SK-N-SH (cell line): ENCODE results near the gene PAOX. TPM values are rescaled to one million over a fixed set of nuclear protein-coding genes. Genes with fewer than 3 reads are reported as not detected.

ENCODE experiments used
- CTCF ChIA-PET: fragments of 300-600, 350-600 bp; formaldehyde crosslinking; extraction: SDS; loops from one replicate; lab custom pipeline; 2021; lab: Yijun Ruan, JAX
- POLR2A ChIA-PET: fragments of 350-600 bp; sonication (Branson Sonifier 250); formaldehyde crosslinking; extraction: SDS; loops from one replicate; lab custom pipeline; 2020; ENCODE audit warnings: antibody characterized with exemption, inconsistent platforms; lab: Yijun Ruan, JAX
- DNase-seq: peaks from one replicate; pipeline ENCODE4 v3.0.0; 2012
- H2AFZ ChIP-seq: fragments of 200-600 bp; sonication (generic); 2 replicates; pipeline ENCODE4 v1.8.1; 2016; ENCODE audit warnings: antibody characterized with exemption, mild to moderate bottlenecking, low read depth
- H3F3A ChIP-seq: fragments of 200-600 bp; sonication (generic); replicated peaks from 2 replicates; pipeline ENCODE3; 2016; ENCODE audit warnings: antibody characterized with exemption, mild to moderate bottlenecking; ENCODE audit not compliant: insufficient read depth
- H3K27ac ChIP-seq, 2 experiments: fragments of 200-500 bp in 1 of 2; fragments of 200-600 bp in 1 of 2; sonication (Bioruptor generic) in 1 of 2; sonication (generic), shearing (Covaris generic) in 1 of 2; 2 replicates each; pipeline versions ENCODE4 v1.5.1 to v1.6.1; 2014 to 2016; ENCODE audit warnings: low read depth in 2 of 2, inconsistent platforms in 1 of 2, low read length in 1 of 2, mild to moderate bottlenecking in 1 of 2, mixed read lengths in 1 of 2
- H3K27me3 ChIP-seq: fragments of 200-600 bp; sonication (generic), shearing (Covaris generic); 2 replicates; pipeline ENCODE4 v1.6.1; 2016; ENCODE audit warnings: mixed run types; ENCODE audit not compliant: insufficient read depth
- H3K36me3 ChIP-seq, 2 experiments: fragments of 200-500 bp in 1 of 2; fragments of 200-600 bp in 1 of 2; sonication (Bioruptor generic) in 1 of 2; sonication (generic) in 1 of 2; replicated peaks in 1 of 2; 2 replicates each; pipeline versions ENCODE3 to v1.5.1; 2014 to 2016; ENCODE audit warnings: low read length in 1 of 2, mild to moderate bottlenecking in 1 of 2; ENCODE audit not compliant: insufficient read depth in 2 of 2, control insufficient read depth in 1 of 2
- H3K4me1 ChIP-seq, 2 experiments: fragments of 200-500 bp in 1 of 2; fragments of 200-600 bp in 1 of 2; sonication (Bioruptor generic) in 1 of 2; sonication (generic), shearing (Covaris generic) in 1 of 2; 2 replicates each; pipeline versions ENCODE4 v1.5.1 to v1.6.1; 2014 to 2016; ENCODE audit warnings: low read depth in 1 of 2, low read length in 1 of 2, mixed run types in 1 of 2; ENCODE audit not compliant: insufficient read depth in 2 of 2, control insufficient read depth in 1 of 2
- H3K4me2 ChIP-seq: fragments of 200-600 bp; sonication (generic), shearing (Covaris generic); 2 replicates; pipeline ENCODE4 v1.6.1; 2017; ENCODE audit warnings: mixed run types
- H3K4me3 ChIP-seq, 2 experiments: fragments of 200-500 bp in 1 of 2; fragments of 200-600 bp in 1 of 2; sonication (Bioruptor generic) in 1 of 2; sonication (generic), shearing (Covaris generic) in 1 of 2; 2 replicates each; pipeline versions ENCODE4 v1.5.1 to v1.8.1; 2014 to 2016; ENCODE audit warnings: low read depth in 2 of 2, inconsistent platforms in 1 of 2, low read length in 1 of 2, mild to moderate bottlenecking in 1 of 2, mixed read lengths in 1 of 2, moderate library complexity in 1 of 2
- H3K79me2 ChIP-seq: fragments of 200-600 bp; sonication (generic); 2 replicates; pipeline ENCODE4 v1.8.1; 2017; ENCODE audit warnings: mild to moderate bottlenecking; ENCODE audit not compliant: insufficient read depth
- H3K9ac ChIP-seq: fragments of 200-600 bp; sonication (generic); 2 replicates; pipeline ENCODE4 v1.6.1; 2017; ENCODE audit warnings: mixed run types
- H3K9me2 ChIP-seq: fragments of 200-600 bp; sonication (generic); 2 replicates; pipeline ENCODE4 v1.6.1; 2017; ENCODE audit warnings: mixed run types
- H3K9me3 ChIP-seq: fragments of 200-600 bp; sonication (generic); 2 replicates; pipeline ENCODE4 v1.6.1; 2017; ENCODE audit warnings: mixed run types, mild to moderate bottlenecking, moderate library complexity
- H4K20me1 ChIP-seq: fragments of 200-600 bp; sonication (generic); 2 replicates; pipeline ENCODE4 v1.6.1; 2017; ENCODE audit warnings: mild to moderate bottlenecking, mixed run types; ENCODE audit not compliant: insufficient read depth
- EZH2phosphoT487 ChIP-seq: fragments of 200-600 bp; sonication (generic); IDR thresholded peaks from 2 replicates; pipeline ENCODE4 v1.6.1; 2017; ENCODE audit warnings: low read depth, mixed run types, mild to moderate bottlenecking, antibody characterized with exemption, moderate library complexity, borderline replicate concordance
- GATA2 ChIP-seq: sonication (generic); formaldehyde crosslinking; IDR thresholded peaks from 2 replicates; pipeline ENCODE4 v1.5.0; 2020; ENCODE audit warnings: mild to moderate bottlenecking, missing genetic modification reagents
- JUND ChIP-seq: IDR thresholded peaks from 2 replicates; pipeline ENCODE4 v1.4.0; 2012
- MAX ChIP-seq: IDR thresholded peaks from 2 replicates; pipeline ENCODE4 v1.4.0; 2012; ENCODE audit warnings: low read depth
- MXI1 ChIP-seq: IDR thresholded peaks from 2 replicates; pipeline ENCODE4 v1.6.1; 2012; ENCODE audit warnings: mild to moderate bottlenecking, low read depth, low read length, improper control_type of control experiment
- PBX3 ChIP-seq: IDR thresholded peaks from 2 replicates; pipeline ENCODE4; 2012
- RCOR1 ChIP-seq: fragments of 150-350 bp; IDR thresholded peaks from 2 replicates; pipeline ENCODE4 v1.6.1; 2017; ENCODE audit warnings: antibody characterized with exemption, low read length
- REST ChIP-seq: IDR thresholded peaks from 2 replicates; pipeline ENCODE4 v1.6.1; 2012; ENCODE audit warnings: mild to moderate bottlenecking, low read depth, low read length, moderate library complexity
- RFX5 ChIP-seq: IDR thresholded peaks from 2 replicates; pipeline ENCODE4 v1.6.1; 2012; ENCODE audit warnings: mild to moderate bottlenecking, improper control_type of control experiment, low read length
- TAF1 ChIP-seq: IDR thresholded peaks from 2 replicates; pipeline ENCODE4 v1.6.1; 2012; ENCODE audit warnings: low read depth, mild to moderate bottlenecking, low read length, moderate library complexity, borderline replicate concordance
- TCF12 ChIP-seq: IDR thresholded peaks from 2 replicates; pipeline ENCODE4 v1.4.0; 2012
- TEAD4 ChIP-seq: IDR thresholded peaks from 2 replicates; pipeline ENCODE4 v1.4.0; 2012; ENCODE audit warnings: mild to moderate bottlenecking, borderline replicate concordance; ENCODE audit not compliant: insufficient read depth
- ZBTB33 ChIP-seq: IDR thresholded peaks from 2 replicates; pipeline ENCODE4 v1.4.0; 2012; ENCODE audit warnings: low read depth, borderline replicate concordance
- WGBS: methylation state at CpG from one replicate; pipeline ENCODE4 v1.1.6; 2017; ENCODE audit warnings: low lambda C conversion rate; 5-methylcytosine and 5-hydroxymethylcytosine counted together
- polyA plus RNA-seq, 3 experiments: library from polyadenylated mRNA; depleted of rRNA; stranded (reverse); fragments of >200 nt; gene quantifications; 2 replicates each; pipeline ENCODE4 v1.2.3, GENCODE V29; 2012

Gene PAOX
- polyA plus RNA-seq, 1 of the 3 experiments (the other 2 are of a cell fraction), result 6.2 TPM

- CTCF ChIA-PET, result interaction anchor here (3.3 kb wide), 1 partner anchor 15 kb away, joined by 21 read pairs; no protein-coding TSS in a partner anchor
- no peak overlapping the region for H2AFZ ChIP-seq
Measured at GRCh38 chr10:133344236-133344635, 34.8 kb upstream of the PAOX start.

More at GRCh38 chr10:133344236-133344635, 34.8 kb upstream of the PAOX start:
- H3F3A ChIP-seq, result no peaks in the 10 kb centered on the region
- no peak overlapping the region for H3K27ac ChIP-seq
- no peaks in the 10 kb centered on the region for H3K9me3 ChIP-seq
- H3K9me2 ChIP-seq, result no peaks in the 10 kb centered on the region
- no peak for DNase-seq
- H4K20me1 ChIP-seq, result no peaks in the 10 kb centered on the region
- peaks cover 55% of the 10 kb centered on the region; the same call in 1 of the 2 replicates for H3K27me3 ChIP-seq
- H3K79me2 ChIP-seq, result no peaks in the 10 kb centered on the region
- POLR2A ChIA-PET, result no interaction called here
- H3K4me3 ChIP-seq, result no peak overlapping the region
- H3K36me3 ChIP-seq, result no peaks in the 10 kb centered on the region
- no peak for TF ChIP-seq EZH2phosphoT487
- TF ChIP-seq TEAD4, result no peak
- TF ChIP-seq REST, result no peak
- TF ChIP-seq ZBTB33, result no peak
- no peak for TF ChIP-seq MAX
- no peak for TF ChIP-seq TAF1
- no peak for TF ChIP-seq PBX3
- no peak for TF ChIP-seq TCF12
- no peak for TF ChIP-seq GATA2 (CRISPR knock-in tag)
- no peak for TF ChIP-seq RCOR1
- no peak for TF ChIP-seq RFX5
- no peak for TF ChIP-seq JUND
- no peak for TF ChIP-seq MXI1
- no peak overlapping the region for H3K9ac ChIP-seq
- H3K4me2 ChIP-seq, result no peak overlapping the region
- WGBS, result 38% methylated on average over 5 of the region's 5 CpGs
- H3K4me1 ChIP-seq, result peaks cover 0 to 7% of the 10 kb centered on the region in 2 experiments; a peak in 1 of 4 replicates
